Measurements from ENCODE around the gene FANCM. TPM values are rescaled to one million over a fixed set of nuclear protein-coding genes. Genes with fewer than 3 reads are reported as not detected.
A peak's percentile ranks its signal among the peaks of the same experiment; 100 is the strongest.

The FANCM gene
- total and polyA plus RNA-seq, 9 of the 15 experiments (the other 6 are each of a cell fraction or from before 2014, with no cell fraction given) = 5.1 to 14.4 (median 6.2) TPM

GRCh38 chr14:45134051-45134958 is 1.4 kb upstream of the FANCM start, which contains the start of gene FKBP3 (continued):
- TF ChIP-seq TFE3 (CRISPR knock-in tag; IDR thresholded peaks at IDR 0.05) = no peak
- no peak for TF ChIP-seq HMG20B (CRISPR knock-in tag; IDR thresholded peaks at IDR 0.05)
- no peak for TF ChIP-seq SAP30 (IDR thresholded peaks at IDR 0.05; ENCODE audit: borderline replicate concordance, insufficient read depth, low read depth, low read length, poor library complexity, severe bottlenecking)
- no peak for TF ChIP-seq ZNF143 (CRISPR knock-in tag; IDR thresholded peaks at IDR 0.05)
- TF ChIP-seq NCOA1 (IDR thresholded peaks at IDR 0.05; ENCODE audit: low read depth) = no peak
- no peak for TF ChIP-seq HIVEP1 (CRISPR knock-in tag; IDR thresholded peaks at IDR 0.05)
- 0 out of 2 replicates have a peak, but pooled peaks have one; percentile 24 for TF ChIP-seq XRCC5 (IDR thresholded peaks at IDR 0.05; ENCODE audit: low read depth, low read length)
- TF ChIP-seq PTRF (tag; IDR thresholded peaks at IDR 0.05) = no peak
- peak; percentile 78 for TF ChIP-seq PHF8 (IDR thresholded peaks at IDR 0.05; ENCODE audit: borderline replicate concordance, low read length)
- TF ChIP-seq E2F5 (CRISPR knock-in tag; IDR thresholded peaks at IDR 0.05) = no peak
- no peak for TF ChIP-seq ZC3H8 (IDR thresholded peaks at IDR 0.05)
- no peak; the same call in 1 of the 2 replicates for TF ChIP-seq CHAMP1 (IDR thresholded peaks at IDR 0.05)
- no peak for TF ChIP-seq TAF15 (IDR thresholded peaks at IDR 0.05; ENCODE audit: low read depth, low read length)
- no peak for TF ChIP-seq XRCC4 (IDR thresholded peaks at IDR 0.05; ENCODE audit: extremely low read depth, insufficient read depth, insufficient read length)
- no peak for TF ChIP-seq TFAM (CRISPR knock-in tag; conservative IDR thresholded peaks at IDR 0.05)
- no peak for TF ChIP-seq L3MBTL2 (IDR thresholded peaks at IDR 0.05)
- no peak for TF ChIP-seq MTF1 (CRISPR knock-in tag; IDR thresholded peaks at IDR 0.05; ENCODE audit: borderline replicate concordance)
- no peak for TF ChIP-seq USF2 (CRISPR knock-in tag; IDR thresholded peaks at IDR 0.05)
- TF ChIP-seq POLR2B (IDR thresholded peaks at IDR 0.05; ENCODE audit: low read depth, partially characterized antibody) = peak; percentile 74
- TF ChIP-seq CXXC5 (CRISPR knock-in tag; IDR thresholded peaks at IDR 0.05) = peak; percentile 85
- TF ChIP-seq NFATC3 (IDR thresholded peaks at IDR 0.05) = no peak
- TF ChIP-seq PHF20 (IDR thresholded peaks at IDR 0.05; ENCODE audit: partially characterized antibody) = peak; percentile 30
- TF ChIP-seq DIDO1 (tag; IDR thresholded peaks at IDR 0.05; ENCODE audit: low read depth) = no peak
- TF ChIP-seq STAG1 (CRISPR knock-in tag; IDR thresholded peaks at IDR 0.05; ENCODE audit: borderline replicate concordance) = no peak
